Prostate gland (tissue), 2 donors: ENCODE measurements around the gene INHBC. TPM values are rescaled to one million over a fixed set of nuclear protein-coding genes. Genes with fewer than 3 reads are reported as not detected.

Experiments used
- DNase-seq: peaks from one replicate; pipeline ENCODE4 v3.0.0-alpha.2; 2019; ENCODE audit warnings: low spot score
- H3K27ac ChIP-seq, 2 donors: fragments of 200-600 bp; sonication (generic); 2 replicates each; pipeline ENCODE4 v1.5.1; 2017 to 2019
- H3K27me3 ChIP-seq: fragments of 200-600 bp; sonication (generic); replicated peaks from 2 replicates; pipeline ENCODE4 v1.5.1; 2019; ENCODE audit not compliant: insufficient read depth
- H3K36me3 ChIP-seq, 2 donors: fragments of 200-600 bp; sonication (generic); 1 replicate in 1 of 2; 2 replicates in 1 of 2; pipeline versions ENCODE4 v1.5.1 to v1.8.1; 2017 to 2019
- H3K4me1 ChIP-seq: fragments of 200-600 bp; sonication (generic); replicated peaks from 2 replicates; pipeline ENCODE4 v1.5.1; 2019
- H3K4me3 ChIP-seq, 2 donors: fragments of 200-600 bp; sonication (generic); 2 replicates each; pipeline ENCODE4 v1.5.1; 2017 to 2019
- H3K9me3 ChIP-seq: fragments of 200-600 bp; sonication (generic); 2 replicates; pipeline ENCODE4 v1.5.1; 2017
- CTCF ChIP-seq, 4 experiments: fragments of 200-600 bp in 2 of 4; fragments of 450-650 bp in 2 of 4; sonication (generic) in 2 of 4; IDR thresholded peaks; 1 replicate in 3 of 4; 2 replicates in 1 of 4; pipeline ENCODE4 v1.5.1; 2016 to 2019; ENCODE audit warnings: antibody characterized with exemption in 4 of 4, mild to moderate bottlenecking in 2 of 4, moderate library complexity in 2 of 4
- POLR2A ChIP-seq: fragments of 450-650 bp; IDR thresholded peaks from one replicate; pipeline ENCODE4 v1.6.1; 2016; ENCODE audit warnings: antibody characterized with exemption, mild to moderate bottlenecking
- POLR2AphosphoS5 ChIP-seq: sonication (generic); formaldehyde crosslinking; IDR thresholded peaks from one replicate; pipeline ENCODE4 v1.6.1; 2017; ENCODE audit warnings: antibody characterized with exemption
- WGBS: methylation state at CpG from one replicate; pipeline ENCODE4 v1.1.5; 2018; 5-methylcytosine and 5-hydroxymethylcytosine counted together
- intact Hi-C: fragments of 100-400 bp; cut with DNase I; formaldehyde crosslinking; loops from one replicate; pipeline ENCODE4 v1.14.2; 2022
- total RNA-seq, 2 donors: library from RNA; depleted of rRNA; stranded (reverse); fragments of >200 nt; gene quantifications; one replicate each; pipeline ENCODE4 v1.1.0, GENCODE V29; 2016

The INHBC gene
- total RNA-seq, 2 donors from 2014 or later: 0.46 to 0.57 TPM

- intact Hi-C loops: loop anchor here (5.0 kb wide), 2 partner anchors 144 to 189 kb away; no protein-coding TSS in a partner anchor
- TF ChIP-seq CTCF (IDR thresholded peaks at IDR 0.05) (no peak), POLR2AphosphoS5 (no peak), POLR2A (no peak)
- no peaks in the 10 kb centered on the region for H3K36me3 ChIP-seq
- H3K9me3 ChIP-seq: no peaks in the 10 kb centered on the region
- no peak overlapping the region for H3K27ac ChIP-seq
- WGBS: 71% methylated on average over 6 of the region's 6 CpGs
- H3K4me1 ChIP-seq: no peaks in the 10 kb centered on the region
- DNase-seq: no peak
- H3K4me3 ChIP-seq: no peak overlapping the region
- no peaks in the 10 kb centered on the region for H3K27me3 ChIP-seq
Measured at GRCh38 chr12:57451233-57451778, 16.7 kb downstream of the INHBC start.

- no peak overlapping the region for H3K27ac ChIP-seq
- no peak for DNase-seq
- TF ChIP-seq POLR2A (no peak), POLR2AphosphoS5 (no peak), CTCF (IDR thresholded peaks at IDR 0.05) (no peak)
- no peaks in the 10 kb centered on the region for H3K27me3 ChIP-seq
- intact Hi-C loops: loop anchor here (5.0 kb wide), 2 partner anchors 145 to 190 kb away; no protein-coding TSS in a partner anchor
- no peaks in the 10 kb centered on the region for H3K9me3 ChIP-seq
- H3K4me3 ChIP-seq: no peak overlapping the region
- WGBS: 22% methylated on average over 9 of the region's 9 CpGs
- no peaks in the 10 kb centered on the region for H3K36me3 ChIP-seq
- H3K4me1 ChIP-seq: no peaks in the 10 kb centered on the region
Measured at GRCh38 chr12:57452181-57452936, 17.8 kb downstream of the INHBC start.

- H3K27me3 ChIP-seq: no peaks in the 10 kb centered on the region
- 18% methylated on average over 7 of the region's 7 CpGs for WGBS
- no peaks in the 10 kb centered on the region for H3K4me1 ChIP-seq
- no peak overlapping the region for H3K27ac ChIP-seq
- peak; percentile 69 for DNase-seq
- H3K36me3 ChIP-seq: no peaks in the 10 kb centered on the region
- no peak overlapping the region for H3K4me3 ChIP-seq
- TF ChIP-seq POLR2A: no peak
- peak; percentile 73 to 94 (median 90) for TF ChIP-seq CTCF (IDR thresholded peaks at IDR 0.05)
- peak; percentile 58 for TF ChIP-seq POLR2AphosphoS5
- no peaks in the 10 kb centered on the region for H3K9me3 ChIP-seq
- intact Hi-C loops: loop anchor here (5.0 kb wide), 2 partner anchors 146 to 191 kb away; no protein-coding TSS in a partner anchor
Measured at GRCh38 chr12:57452937-57453509, 18.4 kb downstream of the INHBC start.

GRCh38 chr12:57454213-57454565 lies 19.6 kb downstream of the INHBC start:
- TF ChIP-seq POLR2A (no peak), POLR2AphosphoS5 (no peak), CTCF (IDR thresholded peaks at IDR 0.05) (no peak)
- intact Hi-C loops: loop anchor here (5.0 kb wide), 2 partner anchors 147 to 192 kb away; no protein-coding TSS in a partner anchor
- no peak for DNase-seq

More at GRCh38 chr12:57454213-57454565, 19.6 kb downstream of the INHBC start:
- Histone ChIP-seq H3K4me1 (peaks cover 5% of the 10 kb centered on the region), H3K27ac (no peak overlapping the region), H3K36me3 (no peaks in the 10 kb centered on the region), H3K9me3 (no peaks in the 10 kb centered on the region), H3K27me3 (no peaks in the 10 kb centered on the region), H3K4me3 (no peak overlapping the region)
- 100% methylated on average over 2 of the region's 2 CpGs for WGBS
